Transverse colon (tissue), 4 donors: ENCODE data around the gene TMEM263. TPM values are rescaled to one million over a fixed set of nuclear protein-coding genes. Genes with fewer than 3 reads are reported as not detected.

Experiments used
- DNase-seq: peaks from one replicate; pipeline ENCODE4 v3.0.0-alpha.2; 2019
- H3K27ac ChIP-seq, 4 donors: fragments of 200-600 bp; sonication (generic); 2 replicates each; pipeline ENCODE4 v1.5.1; 2016 to 2018; ENCODE audit warnings: inconsistent platforms in 4 of 4
- H3K27me3 ChIP-seq: fragments of 200-600 bp; sonication (generic); 2 replicates; pipeline ENCODE4 v1.5.1; 2017; ENCODE audit warnings: inconsistent platforms
- H3K36me3 ChIP-seq, 4 donors: fragments of 200-600 bp; sonication (generic); 2 replicates each; pipeline ENCODE4 v1.5.1; 2017 to 2019; ENCODE audit warnings: inconsistent platforms in 4 of 4
- H3K4me1 ChIP-seq, 4 donors: fragments of 200-600 bp; sonication (generic); 2 replicates each; pipeline ENCODE4 v1.5.1; 2017 to 2020; ENCODE audit warnings: inconsistent platforms in 4 of 4
- H3K4me3 ChIP-seq, 4 donors: fragments of 200-600 bp; sonication (generic); 1 replicate in 1 of 4; 2 replicates in 3 of 4; pipeline versions ENCODE4 v1.5.1 to v1.6.1; 2017 to 2019; ENCODE audit warnings: inconsistent platforms in 4 of 4
- H3K9me3 ChIP-seq, 2 donors: fragments of 200-600 bp; sonication (generic); 2 replicates each; pipeline ENCODE4 v1.5.1; 2017 to 2019; ENCODE audit warnings: inconsistent platforms in 2 of 2
- CTCF ChIP-seq, 5 experiments: fragments of 200-600 bp in 3 of 5; fragments of 450-650 bp in 2 of 5; sonication (generic) in 3 of 5; IDR thresholded peaks; 1 replicate in 2 of 5; 2 replicates in 3 of 5; pipeline ENCODE4 v1.5.1; 2016 to 2017; ENCODE audit warnings: antibody characterized with exemption in 5 of 5, inconsistent platforms in 3 of 5, mild to moderate bottlenecking in 2 of 5, moderate library complexity in 1 of 5
- EP300 ChIP-seq: sonication (generic); formaldehyde crosslinking; IDR thresholded peaks from one replicate; pipeline ENCODE4 v1.6.1; 2017; ENCODE audit warnings: antibody characterized with exemption, low read depth
- POLR2A ChIP-seq: fragments of 450-650 bp; IDR thresholded peaks from one replicate; pipeline ENCODE4 v1.6.1; 2016; ENCODE audit warnings: antibody characterized with exemption, mild to moderate bottlenecking, moderate library complexity
- POLR2AphosphoS5 ChIP-seq, 3 donors: sonication (generic); formaldehyde crosslinking; IDR thresholded peaks; one replicate each; pipeline ENCODE4 v1.6.1; 2016; ENCODE audit warnings: antibody characterized with exemption in 3 of 3
- WGBS, 2 donors: methylation state at CpG; one replicate each; pipeline ENCODE4 v1.1.5; 2018; ENCODE audit warnings: low coverage in 1 of 2; 5-methylcytosine and 5-hydroxymethylcytosine counted together
- in situ Hi-C, 4 donors: fragments of 200-750 bp; cut with MboI; loops; one replicate each; pipeline versions ENCODE4 v1.15.0 to v1.15.1; 2017; ENCODE audit warnings: low sequenced_read_pairs in 3 of 4, low pct_ligation_motif_present in 1 of 4, low pct_unique_long_range_greater_than_20kb in 1 of 4
- intact Hi-C: fragments of 100-400 bp; cut with DNase I; formaldehyde crosslinking; loops from one replicate; pipeline ENCODE4 v1.15.1; 2023; ENCODE audit warnings: low total_unique reads
- total RNA-seq, 4 donors: library from RNA; depleted of rRNA; stranded (reverse); fragments of >200 nt; gene quantifications; one replicate each; pipeline ENCODE4 v1.1.0, GENCODE V29; 2016

Gene TMEM263
- total RNA-seq, 4 donors from 2014 or later = 13.5 to 34.6 (median 18.7) TPM

GRCh38 chr12:106934277-106934676 lies 21.4 kb upstream of the TMEM263 start:
- no peak overlapping the region for H3K4me3 ChIP-seq
- H3K36me3 ChIP-seq = no peaks in the 10 kb centered on the region
- no peak overlapping the region for H3K27ac ChIP-seq
- in situ Hi-C loops (no loop called here), intact Hi-C loops (no loop called here)
- WGBS, 2 donors = 79 to 85% methylated on average over 3 of the region's 3 CpGs
- peaks cover 11% of the 10 kb centered on the region for H3K27me3 ChIP-seq
- H3K9me3 ChIP-seq = no peaks in the 10 kb centered on the region
- TF ChIP-seq POLR2A (no peak), CTCF (IDR thresholded peaks at IDR 0.05) (no peak), POLR2AphosphoS5 (IDR thresholded peaks at IDR 0.05) (no peak), EP300 (no peak)
- DNase-seq = no peak
- H3K4me1 ChIP-seq = no peaks in the 10 kb centered on the region

GRCh38 chr12:106941481-106942156 lies 14.1 kb upstream of the TMEM263 start:
- DNase-seq = no peak
- intact Hi-C loops (no loop called here), in situ Hi-C loops (no loop called here)
- H3K27me3 ChIP-seq = no peaks in the 10 kb centered on the region
- WGBS, 2 donors = 75 to 82% methylated on average over 2 to 6 of the region's 6 CpGs
- no peak for TF ChIP-seq POLR2AphosphoS5 (IDR thresholded peaks at IDR 0.05)
- TF ChIP-seq POLR2A = no peak
- TF ChIP-seq EP300 = no peak
- TF ChIP-seq CTCF (IDR thresholded peaks at IDR 0.05) = no peak
- H3K27ac ChIP-seq = no peak overlapping the region
- H3K36me3 ChIP-seq = no peaks in the 10 kb centered on the region
- no peaks in the 10 kb centered on the region for H3K4me1 ChIP-seq
- no peak overlapping the region for H3K4me3 ChIP-seq
- H3K9me3 ChIP-seq = no peaks in the 10 kb centered on the region

GRCh38 chr12:106942775-106943174 lies 12.9 kb upstream of the TMEM263 start:
- in situ Hi-C loops = no loop called here
- Histone ChIP-seq H3K36me3 (no peaks in the 10 kb centered on the region), H3K4me3 (no peak overlapping the region), H3K27me3 (peaks cover 3% of the 10 kb centered on the region), H3K27ac (no peak overlapping the region), H3K4me1 (no peaks in the 10 kb centered on the region), H3K9me3 (no peaks in the 10 kb centered on the region)
- intact Hi-C loops = no loop called here
- TF ChIP-seq POLR2A = no peak
- TF ChIP-seq EP300 = no peak
- no peak for TF ChIP-seq CTCF (IDR thresholded peaks at IDR 0.05)
- no peak for TF ChIP-seq POLR2AphosphoS5 (IDR thresholded peaks at IDR 0.05)
- DNase-seq = no peak
- WGBS, 2 donors = 86 to 87% methylated on average over 2 of the region's 2 CpGs

- no peak overlapping the region for H3K27ac ChIP-seq
- no peaks in the 10 kb centered on the region for H3K9me3 ChIP-seq
- H3K4me3 ChIP-seq = no peak overlapping the region
- 12 to 17% methylated on average over 1 of the region's 1 CpG for WGBS, 2 donors
- H3K4me1 ChIP-seq = no peaks in the 10 kb centered on the region
- in situ Hi-C loops (no loop called here), intact Hi-C loops (no loop called here)
- TF ChIP-seq POLR2AphosphoS5 (IDR thresholded peaks at IDR 0.05) (no peak), EP300 (no peak), CTCF (IDR thresholded peaks at IDR 0.05) (no peak), POLR2A (no peak)
- peaks cover 3% of the 10 kb centered on the region for H3K27me3 ChIP-seq
- no peaks in the 10 kb centered on the region for H3K36me3 ChIP-seq
- DNase-seq = no peak
Measured at GRCh38 chr12:106945261-106945851, 10.4 kb upstream of the TMEM263 start.
